A204.1 (cell line): ENCODE data around the gene RNF183.
"Not testable (repeated sequence)": the region's sequence is repeated elsewhere in the genome, so short reads cannot be mapped to it uniquely, and the experiment has no call there.

ENCODE experiments used
- FAIRE-seq: peaks from 2 replicates; lab custom pipeline; 2012; peaks lifted over from hg19 to GRCh38; lab: Jason Lieb, UNC

Gene RNF183

DNA sequence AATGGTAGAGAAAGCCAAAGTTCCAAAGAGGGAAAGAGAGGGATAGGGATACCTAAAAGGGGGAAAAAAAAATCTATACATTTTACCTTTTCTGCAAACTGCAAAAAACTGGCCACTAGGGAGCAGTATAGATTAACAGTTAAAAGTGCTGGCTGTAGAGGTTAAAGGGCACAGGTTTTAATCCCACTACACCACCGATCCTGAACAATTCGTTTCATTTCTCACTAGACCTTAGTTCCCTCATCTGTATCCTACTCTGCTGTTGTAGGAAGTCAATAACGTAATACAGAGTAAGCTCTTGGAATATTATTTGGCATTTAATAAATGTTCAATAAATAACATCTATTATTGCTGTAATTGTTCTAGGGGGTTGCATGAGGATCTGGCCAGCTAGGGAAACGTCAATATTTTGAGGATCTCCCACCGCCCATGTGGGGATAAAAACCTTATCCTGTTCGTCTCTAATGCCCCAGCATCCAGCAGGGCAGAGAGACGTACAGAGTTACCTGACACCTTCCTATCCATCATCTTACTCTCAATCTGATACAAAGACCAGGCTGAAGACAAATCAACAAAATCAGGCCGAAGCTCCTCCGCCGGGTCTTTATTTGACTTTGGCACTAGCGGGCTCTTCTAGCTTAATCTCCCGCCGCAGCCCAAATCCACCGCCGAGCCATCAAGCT lies 28.6 kb downstream of the RNF183 start:
- peak; percentile 49 for FAIRE-seq

DNA sequence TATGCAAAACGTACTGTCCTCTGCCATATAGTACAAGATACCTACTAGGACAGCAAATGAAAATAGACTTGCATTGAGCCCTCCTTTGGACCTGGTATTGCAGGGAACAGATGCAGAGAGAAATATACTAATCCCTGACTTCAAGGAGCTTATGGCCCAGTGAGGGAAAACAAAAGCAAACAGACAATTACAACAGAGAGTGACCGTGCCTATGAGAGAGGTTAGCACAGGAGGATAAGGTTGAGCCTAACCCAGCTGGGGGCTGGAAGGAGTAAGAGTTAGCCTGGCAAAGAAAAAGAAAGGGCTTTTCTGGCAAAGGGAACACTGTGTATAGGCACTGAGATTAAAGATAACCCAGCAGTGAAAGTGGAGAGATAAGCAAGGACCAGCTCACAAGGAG lies 33.3 kb downstream of the RNF183 start:
- FAIRE-seq: no peak

DNA sequence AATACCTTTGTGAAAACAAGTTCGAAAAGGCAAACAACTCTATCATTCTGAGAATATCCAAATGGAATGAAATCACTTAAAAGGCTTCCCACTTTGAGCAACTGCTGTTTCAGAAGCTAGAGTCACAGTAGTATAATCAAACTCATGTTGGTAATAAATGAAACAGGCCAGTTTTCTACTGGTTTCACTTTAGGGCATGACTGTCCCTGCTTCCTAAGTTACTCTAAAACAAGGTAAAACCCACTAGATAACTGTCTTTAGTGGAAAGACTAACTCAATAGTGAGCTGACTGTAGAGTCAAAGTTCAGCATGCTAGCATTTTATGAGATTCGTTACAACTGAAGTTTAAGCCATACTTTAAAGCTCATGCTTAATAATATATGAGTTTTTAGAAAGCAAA lies 33.8 kb downstream of the RNF183 start:
- no peak for FAIRE-seq

DNA sequence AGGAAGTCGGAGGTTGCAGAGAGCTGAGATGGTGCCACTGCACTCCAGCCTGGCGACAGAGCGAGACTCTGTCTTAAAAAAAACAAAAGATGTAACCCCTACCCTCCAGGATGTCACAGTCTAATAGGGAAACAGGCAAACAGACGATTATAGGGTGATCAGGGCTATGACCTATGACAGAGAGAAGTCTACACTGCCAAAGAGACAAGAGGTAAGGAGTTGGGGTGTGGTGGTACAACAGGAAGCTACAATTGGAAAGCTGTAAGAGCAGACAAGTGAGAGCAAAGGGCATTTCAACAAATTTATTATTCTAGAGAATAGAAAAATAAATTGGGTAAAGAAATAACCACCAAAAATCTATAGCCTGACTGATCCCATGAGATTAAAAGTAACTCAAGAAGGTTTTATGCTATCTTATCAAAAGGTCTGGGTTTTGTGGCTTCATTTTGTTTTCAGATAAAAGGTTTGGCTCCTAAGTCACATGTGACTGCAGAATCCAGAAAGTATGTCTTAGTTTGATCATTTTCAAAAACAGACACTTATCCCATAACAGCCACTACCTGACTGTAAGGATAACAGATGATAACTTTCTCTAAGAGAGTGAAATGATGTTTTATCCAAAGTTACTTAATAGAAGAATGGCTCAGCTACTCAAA lies 35.1 kb downstream of the RNF183 start:
- no peak for FAIRE-seq

DNA sequence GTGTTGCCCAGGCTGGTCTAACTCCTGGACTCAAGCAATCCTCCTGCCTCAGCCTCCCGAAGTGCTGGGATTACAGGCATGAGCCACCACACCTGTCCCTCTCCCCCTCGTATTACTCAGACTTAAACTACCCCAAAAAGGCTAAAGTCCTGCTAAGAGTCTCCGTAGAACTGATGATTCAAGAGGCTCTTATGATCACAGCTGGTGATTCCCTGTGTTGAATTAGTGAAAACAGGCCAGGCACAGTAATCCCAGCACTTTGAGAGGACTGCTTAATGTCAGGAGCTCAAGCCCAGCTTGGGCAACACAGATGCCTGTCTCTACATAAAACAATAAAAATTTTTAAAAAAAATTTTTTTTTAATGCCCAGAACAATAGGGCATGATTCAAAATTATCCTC lies 37.0 kb downstream of the RNF183 start:
- FAIRE-seq: no peak

DNA sequence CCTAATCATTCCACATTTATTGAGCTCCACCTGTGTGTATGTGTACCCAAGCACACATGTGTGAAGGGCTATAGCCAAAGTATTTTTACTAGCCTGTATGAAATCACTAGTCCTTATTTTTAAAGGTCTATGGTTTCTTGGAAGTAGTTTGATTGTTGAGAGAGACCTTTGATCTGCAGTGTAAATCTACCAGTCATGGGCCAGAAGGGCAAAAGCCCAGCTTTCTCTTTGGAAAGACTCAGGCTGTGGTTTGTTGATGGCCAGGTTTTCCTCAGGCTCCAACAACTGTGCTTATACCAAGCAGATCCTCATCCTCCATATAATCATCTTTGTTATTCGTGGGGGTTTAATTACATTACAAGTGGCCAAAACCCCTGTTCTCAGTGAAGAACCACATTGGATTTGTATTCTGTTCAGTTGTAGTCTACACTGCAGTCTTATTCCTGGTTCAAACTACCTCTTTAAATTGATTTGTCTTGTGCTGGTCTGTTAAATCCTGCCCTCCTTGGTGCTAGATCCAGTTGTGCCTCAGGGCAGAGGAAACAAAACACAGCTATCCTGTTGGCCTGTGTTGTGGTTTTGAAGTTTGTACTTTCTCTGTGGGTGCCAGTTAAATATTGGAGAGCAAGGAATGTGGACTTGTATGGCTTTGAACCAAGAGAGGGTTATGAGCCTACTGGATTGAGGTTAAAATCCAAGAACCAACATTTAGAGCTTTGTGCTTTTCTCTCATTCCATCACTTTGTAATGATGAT lies 41.1 kb downstream of the RNF183 start:
- no peak for FAIRE-seq

DNA sequence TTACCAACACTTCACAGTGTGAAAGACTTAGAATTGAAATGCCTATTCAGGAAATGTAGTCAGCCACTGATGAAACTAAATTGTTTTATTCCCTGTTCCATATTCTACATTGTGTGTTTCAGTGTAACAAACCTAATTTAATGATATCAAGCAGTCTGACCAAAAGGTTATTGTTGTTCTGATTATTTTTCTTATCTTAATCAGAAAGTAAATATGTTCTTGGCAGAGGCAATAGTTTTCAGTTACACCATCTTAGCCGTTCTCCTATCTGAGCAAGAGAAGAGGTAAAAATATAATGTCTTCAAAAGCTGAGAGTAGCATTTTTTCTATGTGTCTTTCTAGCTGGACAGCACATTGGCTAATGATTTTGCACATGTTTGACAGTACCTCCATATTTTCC lies 44.9 kb downstream of the RNF183 start:
- no peak for FAIRE-seq

DNA sequence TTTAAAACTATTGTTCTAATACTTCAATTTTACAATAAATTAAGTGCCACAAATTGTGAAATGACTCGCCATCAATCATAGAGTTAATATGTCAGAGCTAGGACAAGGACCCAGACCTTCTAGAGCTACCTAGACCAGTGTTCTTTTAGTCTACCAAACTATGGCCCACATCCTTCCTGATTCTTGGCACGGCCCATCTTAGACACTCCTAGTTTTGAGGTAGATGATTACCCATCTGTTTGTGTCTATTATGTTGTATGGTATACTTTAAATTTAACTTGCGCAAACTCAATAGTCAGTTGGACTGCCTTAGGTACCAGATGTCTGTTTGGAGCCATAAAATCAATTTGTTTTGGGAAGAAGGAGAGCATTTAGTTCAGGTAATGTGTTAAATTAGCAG lies 45.3 kb downstream of the RNF183 start:
- no peak for FAIRE-seq

DNA sequence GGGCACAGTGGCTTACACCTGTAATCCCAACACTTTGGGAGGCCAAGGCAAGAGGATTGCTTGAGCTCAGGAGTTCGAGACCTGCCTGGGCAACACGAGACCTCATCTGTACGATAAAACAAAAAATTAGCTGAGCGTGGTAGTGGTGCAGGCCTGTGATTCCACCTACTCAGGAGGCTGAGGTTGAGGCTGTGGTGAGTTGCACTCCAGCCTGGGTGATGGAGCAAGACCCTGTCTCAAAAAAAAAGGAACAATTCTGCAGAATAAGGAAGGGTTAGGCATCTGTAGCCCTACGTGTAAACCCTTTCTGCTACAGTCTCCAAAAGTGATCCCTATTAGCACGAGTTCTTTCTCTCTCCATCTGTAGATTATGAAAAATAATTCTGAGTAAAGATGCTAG lies 47.7 kb downstream of the RNF183 start:
- no peak for FAIRE-seq

DNA sequence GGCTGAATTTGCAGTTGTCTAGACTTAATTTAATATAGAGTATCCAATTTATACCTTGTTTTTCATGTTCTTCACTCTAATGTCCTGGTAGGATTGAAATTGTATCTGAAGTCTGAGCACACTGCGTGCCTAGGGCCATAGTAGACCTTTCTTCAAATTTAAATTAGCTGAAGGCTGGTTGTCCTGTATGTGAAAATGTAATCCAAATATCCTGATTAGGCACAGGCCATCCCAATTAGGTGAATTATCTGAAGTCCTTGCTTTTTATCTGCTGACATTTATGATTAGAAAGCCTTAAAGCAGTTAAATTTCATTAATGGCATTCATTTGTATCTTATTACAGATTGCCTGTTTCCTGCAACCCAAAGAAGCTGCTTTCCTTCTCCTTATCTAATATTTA lies 48.2 kb downstream of the RNF183 start:
- no peak for FAIRE-seq

DNA sequence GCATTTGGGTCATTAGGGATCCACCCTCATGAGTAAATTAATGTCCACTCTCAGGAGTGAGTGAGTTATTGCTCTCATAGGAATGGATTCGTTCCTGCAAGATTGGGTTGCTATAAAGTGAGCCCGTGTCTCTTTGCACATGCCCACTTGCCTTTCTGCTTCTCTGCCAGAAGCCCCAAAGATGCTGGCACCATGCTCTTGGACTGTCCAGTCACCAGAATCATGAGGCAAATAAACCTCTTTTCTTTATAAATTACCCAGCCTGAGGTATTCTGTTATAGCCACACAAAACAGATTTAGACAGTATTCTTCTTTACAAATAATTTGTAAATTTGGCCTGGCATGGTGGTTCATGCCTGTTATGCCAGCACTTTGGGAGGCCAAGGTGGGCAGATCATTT lies 52.4 kb downstream of the RNF183 start:
- no peak for FAIRE-seq

DNA sequence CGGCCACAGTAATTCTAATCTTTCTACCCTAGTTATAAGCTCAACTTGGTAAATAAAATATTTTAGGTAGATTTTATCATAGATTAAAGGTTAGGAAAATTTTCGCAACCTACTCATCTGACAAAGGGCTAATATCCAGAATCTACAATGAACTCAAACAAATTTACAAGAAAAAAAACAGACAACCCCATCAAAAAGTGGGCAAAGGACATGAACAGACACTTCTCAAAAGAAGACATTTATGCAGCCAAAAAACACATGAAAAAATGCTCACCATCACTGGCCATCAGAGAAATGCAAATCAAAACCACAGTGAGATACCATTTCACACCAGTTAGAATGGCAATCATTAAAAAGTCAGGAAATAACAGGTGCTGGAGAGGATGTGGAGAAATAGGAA lies 53.5 kb downstream of the RNF183 start:
- FAIRE-seq: not testable (repeated sequence)

DNA sequence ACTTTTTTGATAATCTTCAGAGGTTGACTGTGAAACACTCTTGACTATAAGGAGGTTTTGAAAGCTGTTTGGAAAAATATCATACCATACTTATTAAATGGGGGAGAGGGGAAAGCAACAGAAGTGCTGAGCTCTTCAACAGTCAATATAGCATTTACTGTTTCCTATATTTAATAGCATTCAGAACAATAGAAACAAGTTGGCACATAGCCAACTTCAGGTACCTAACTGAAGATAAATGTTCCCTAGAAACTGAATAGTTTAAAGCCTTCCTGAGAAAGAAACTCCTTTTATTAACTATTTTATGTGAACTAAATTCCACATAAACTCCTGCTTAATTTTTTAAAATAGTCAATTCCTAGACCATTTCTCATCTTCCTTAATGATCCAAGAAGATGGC lies 55.5 kb downstream of the RNF183 start:
- no peak for FAIRE-seq
